ENCODE results near the gene APPL2.

GRCh38 chr12:105275997-105276733 is 40.2 kb upstream of the APPL2 start:
- TF ChIP-seq CTCF (IDR thresholded peaks at IDR 0.05) (no peak), EZH2 (IDR thresholded peaks at IDR 0.05) (no peak)

Data from neural progenitor cell (in vitro differentiated cells).